Mucosa of descending colon (tissue), 3 donors: ENCODE measurements around the gene IPO9. TPM values are rescaled to one million over a fixed set of nuclear protein-coding genes. Genes with fewer than 3 reads are reported as not detected.

Source experiments
- ATAC-seq: fragments of 200-7000 bp; cut with Tn5 transposase; one replicate; pipeline ENCODE4 v1.9.1; 2020; ENCODE audit warnings: mild to moderate bottlenecking, moderate library complexity
- DNase-seq, 3 donors: peaks; one replicate each; pipeline ENCODE4 v3.0.0-alpha.2; 2020
- H3K36me3 ChIP-seq: fragments of 200-600 bp; one replicate; pipeline ENCODE4 v1.8.0; 2021; ENCODE audit warnings: low read depth, mild to moderate bottlenecking
- H3K4me1 ChIP-seq: fragments of 200-600 bp; one replicate; pipeline ENCODE4 v1.8.0; 2021; ENCODE audit warnings: low read depth, mild to moderate bottlenecking
- H3K4me3 ChIP-seq: fragments of 200-600 bp; one replicate; pipeline ENCODE4 v1.8.0; 2021; ENCODE audit warnings: mild to moderate bottlenecking
- H3K9me3 ChIP-seq: fragments of 200-600 bp; one replicate; pipeline ENCODE4 v1.8.0; 2021; ENCODE audit warnings: mild to moderate bottlenecking
- CTCF ChIP-seq: fragments of 200-600 bp; IDR thresholded peaks from one replicate; pipeline ENCODE4 v1.8.0; 2022; ENCODE audit warnings: antibody characterized with exemption, mild to moderate bottlenecking
- intact Hi-C, 2 donors: fragments of 100-400 bp; cut with DNase I in 1 of 2; cut with micrococcal nuclease in 1 of 2; formaldehyde crosslinking; loops; one replicate each; pipeline versions ENCODE4 v1.11.0 to v1.11.1; 2022; cut with DNase I, micrococcal nuclease
- total RNA-seq, 3 donors: library from RNA; stranded (reverse); fragmentation: NEBNext Ultra II Directional in 2 of 3; extraction: Animal tissue kit (Norgen Biotek cat#: 25700) in 2 of 3; gene quantifications; one replicate each; pipeline versions ENCODE4 v1.2.1 to v1.2.4, GENCODE V29; 2021 to 2023
- donor health status: DM: no; HTN: no; CAD: no; lungs with moderate emphysema.
- donor health status: DM: no; HTN: no; CAD: no.
- donor health status: DM: no; HTN: yes; CAD: no.

IPO9 gene
- total RNA-seq, 3 donors from 2014 or later: 25.9 to 33.9 (median 28.4) TPM

GRCh38 chr1:201783058-201783457, 45.9 kb upstream of the IPO9 start:
- DNase-seq: no peak
- Histone ChIP-seq H3K9me3 (no peaks in the 10 kb centered on the region), H3K4me1 (no peaks in the 10 kb centered on the region), H3K4me3 (no peak overlapping the region), H3K36me3 (no peaks in the 10 kb centered on the region)
- ATAC-seq: no peak
- no peak for TF ChIP-seq CTCF
- intact Hi-C loops: no loop called here

GRCh38 chr1:201783572-201783971, 45.4 kb upstream of the IPO9 start:
- H3K4me3 ChIP-seq: no peak overlapping the region
- no peaks in the 10 kb centered on the region for H3K9me3 ChIP-seq
- ATAC-seq: no peak
- no peaks in the 10 kb centered on the region for H3K36me3 ChIP-seq
- intact Hi-C loops: no loop called here
- DNase-seq: no peak
- no peak for TF ChIP-seq CTCF
- H3K4me1 ChIP-seq: no peaks in the 10 kb centered on the region

GRCh38 chr1:201785291-201785690, 43.7 kb upstream of the IPO9 start:
- intact Hi-C loops: no loop called here
- Histone ChIP-seq H3K4me3 (no peak overlapping the region), H3K36me3 (no peaks in the 10 kb centered on the region), H3K9me3 (no peaks in the 10 kb centered on the region), H3K4me1 (no peaks in the 10 kb centered on the region)
- ATAC-seq (no peak), DNase-seq (no peak)
- no peak for TF ChIP-seq CTCF

- H3K4me3 ChIP-seq: no peak overlapping the region
- H3K4me1 ChIP-seq: no peaks in the 10 kb centered on the region
- no peak for TF ChIP-seq CTCF
- ATAC-seq: peak; percentile 19
- no peaks in the 10 kb centered on the region for H3K9me3 ChIP-seq
- no peaks in the 10 kb centered on the region for H3K36me3 ChIP-seq
- intact Hi-C loops: no loop called here
- no peak for DNase-seq
These were observed 42.1 kb upstream of the IPO9 start for GRCh38 chr1:201786824-201787223.

DNA sequence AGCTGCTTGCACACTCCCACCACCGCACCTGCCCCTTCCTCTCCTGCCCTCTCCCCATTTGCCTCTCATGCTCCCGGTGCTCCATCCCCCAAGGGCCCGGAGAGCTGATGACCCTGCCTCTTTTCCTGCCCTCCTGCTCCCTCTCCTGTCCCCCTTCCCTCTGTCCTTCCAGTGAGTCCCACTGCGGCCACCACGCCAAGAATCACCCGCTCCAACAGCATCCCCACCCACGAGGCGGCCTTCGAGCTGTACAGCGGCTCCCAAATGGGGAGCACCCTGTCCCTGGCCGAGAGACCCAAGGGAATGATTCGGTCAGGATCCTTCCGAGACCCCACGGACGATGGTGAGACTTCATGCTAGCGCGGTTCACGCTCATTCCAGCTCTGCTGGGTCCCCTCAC, 40.7 kb upstream of the IPO9 start:
- Histone ChIP-seq H3K4me3 (no peak overlapping the region), H3K36me3 (no peaks in the 10 kb centered on the region), H3K4me1 (peaks cover 13% of the 10 kb centered on the region), H3K9me3 (no peaks in the 10 kb centered on the region)
- no peak for DNase-seq
- no peak for ATAC-seq
- intact Hi-C loops: no loop called here
- TF ChIP-seq CTCF: no peak

DNA sequence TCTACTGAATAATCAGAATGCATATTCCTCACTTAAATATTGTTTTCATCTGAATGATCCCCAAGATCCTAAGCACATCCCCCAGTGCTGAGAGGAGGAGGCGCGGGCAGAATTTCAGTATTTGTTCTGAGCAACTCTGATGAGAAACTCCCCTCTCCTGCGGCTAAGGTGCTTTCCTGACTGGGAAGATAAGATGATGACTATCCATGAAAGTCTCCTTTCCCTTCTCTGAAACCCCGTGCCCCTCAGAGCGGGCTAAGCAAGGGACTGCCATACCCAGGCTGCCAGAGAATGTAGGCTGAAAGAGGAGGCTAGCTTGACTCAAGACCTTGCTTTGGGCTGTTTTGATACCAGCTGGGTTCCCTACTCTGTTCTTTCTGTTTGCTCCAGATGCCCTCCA, 39.7 kb upstream of the IPO9 start:
- Histone ChIP-seq H3K4me1 (peaks cover 13% of the 10 kb centered on the region), H3K4me3 (no peak overlapping the region), H3K36me3 (no peaks in the 10 kb centered on the region), H3K9me3 (no peaks in the 10 kb centered on the region)
- no peak for ATAC-seq
- no peak for DNase-seq
- TF ChIP-seq CTCF: no peak
- intact Hi-C loops: no loop called here
